A673 (cell line): ENCODE results near the gene FRMPD1. TPM values are rescaled to one million over a fixed set of nuclear protein-coding genes. Genes with fewer than 3 reads are reported as not detected.

Experiments
- BruUV-seq: library from RNA; stranded (reverse); fragments of 400-500 nt; replicated peaks from 2 replicates; lab custom pipeline; 2021; lab: Mats Ljungman, UMichigan
- CTCF ChIA-PET: fragments of 300-600 bp; sonication (Branson Sonifier 250); formaldehyde crosslinking; loops from one replicate; lab custom pipeline; 2022; ENCODE audit warnings: antibody characterized with exemption; lab: Charles Lee
- POLR2A ChIA-PET: fragments of 300-600 bp; sonication (Branson Sonifier 250); formaldehyde crosslinking; loops from one replicate; lab custom pipeline; 2022; ENCODE audit warnings: antibody characterized with exemption; ENCODE audit not compliant: low non-redundant PET; lab: Charles Lee
- DNase-seq: peaks from one replicate; pipeline ENCODE4 v3.0.0-alpha.2; 2015; ENCODE audit warnings: low spot score
- H3K27ac ChIP-seq: fragments of 200-600 bp; sonication (generic); 2 replicates; pipeline ENCODE4 v1.5.1; 2016; ENCODE audit warnings: mixed run types, low read depth, mild to moderate bottlenecking, mixed read lengths, antibody characterized with exemption, low read length; ENCODE audit not compliant: poor library complexity, severe bottlenecking
- H3K27me3 ChIP-seq: fragments of 200-600 bp; sonication (generic); replicated peaks from 2 replicates; pipeline ENCODE4 v1.6.1; 2017; ENCODE audit warnings: mixed run types, low read depth, mild to moderate bottlenecking, mixed read lengths, antibody characterized with exemption, low read length; ENCODE audit not compliant: insufficient read depth, poor library complexity
- H3K36me3 ChIP-seq: fragments of 200-600 bp; sonication (generic); 2 replicates; pipeline ENCODE4 v1.6.1; 2016; ENCODE audit warnings: mixed run types, mild to moderate bottlenecking, mixed read lengths, antibody characterized with exemption, low read length; ENCODE audit not compliant: insufficient read depth, poor library complexity, severe bottlenecking
- H3K4me1 ChIP-seq: fragments of 200-600 bp; sonication (generic); 2 replicates; pipeline ENCODE4 v1.6.1; 2017; ENCODE audit warnings: mixed run types, mild to moderate bottlenecking, mixed read lengths, antibody characterized with exemption, low read length; ENCODE audit not compliant: insufficient read depth, poor library complexity, severe bottlenecking
- H3K4me3 ChIP-seq: fragments of 200-600 bp; sonication (generic); 2 replicates; pipeline ENCODE4 v1.5.1; 2016; ENCODE audit warnings: low read depth, mixed run types, mild to moderate bottlenecking, mixed read lengths, low read length; ENCODE audit not compliant: poor library complexity, severe bottlenecking
- H3K9me3 ChIP-seq: fragments of 200-600 bp; sonication (generic); 2 replicates; pipeline ENCODE4 v1.6.1; 2016; ENCODE audit warnings: mixed run types, low read depth, mild to moderate bottlenecking, mixed read lengths, antibody characterized with exemption, low read length; ENCODE audit not compliant: poor library complexity, severe bottlenecking
- EZH2 ChIP-seq: fragments of 200-600 bp; sonication (generic); IDR thresholded peaks from 2 replicates; pipeline ENCODE4 v1.6.1; 2017; ENCODE audit warnings: borderline replicate concordance, low read depth, mild to moderate bottlenecking, mixed read lengths, antibody characterized with exemption, low read length; ENCODE audit not compliant: poor library complexity, severe bottlenecking
- intact Hi-C: fragments of 100-400 bp; cut with micrococcal nuclease; formaldehyde crosslinking; loops from one replicate; pipeline ENCODE4 v1.10.0; 2022; ENCODE audit not compliant: unreplicated experiment
- total RNA-seq: library from RNA; stranded (reverse); gene quantifications from 2 replicates; pipeline ENCODE4 v1.2.3, GENCODE V29; 2021
- TF ChIP-seq, protein P1 (sequence below): fragments of 300-800, 200-600 bp; sonication (generic); conservative IDR thresholded peaks from 2 replicates; pipeline ENCODE4 v1.5.1; 2017; ENCODE audit warnings: low read depth, mild to moderate bottlenecking, antibody characterized with exemption, low read length, moderate library complexity, mixed read lengths

The FRMPD1 gene
- total RNA-seq, 1 experiment from 2014 or later = not detected

GRCh38 chr9:37650299-37650872 is 368 bp upstream of the FRMPD1 start:
- intact Hi-C loops = loop anchor here (5.0 kb wide), 1 partner anchor 47 kb away; no protein-coding TSS in a partner anchor
- BruUV-seq = no TSS peak
- TF ChIP-seq EZH2 = no peak
- TF ChIP-seq, protein P1, sequence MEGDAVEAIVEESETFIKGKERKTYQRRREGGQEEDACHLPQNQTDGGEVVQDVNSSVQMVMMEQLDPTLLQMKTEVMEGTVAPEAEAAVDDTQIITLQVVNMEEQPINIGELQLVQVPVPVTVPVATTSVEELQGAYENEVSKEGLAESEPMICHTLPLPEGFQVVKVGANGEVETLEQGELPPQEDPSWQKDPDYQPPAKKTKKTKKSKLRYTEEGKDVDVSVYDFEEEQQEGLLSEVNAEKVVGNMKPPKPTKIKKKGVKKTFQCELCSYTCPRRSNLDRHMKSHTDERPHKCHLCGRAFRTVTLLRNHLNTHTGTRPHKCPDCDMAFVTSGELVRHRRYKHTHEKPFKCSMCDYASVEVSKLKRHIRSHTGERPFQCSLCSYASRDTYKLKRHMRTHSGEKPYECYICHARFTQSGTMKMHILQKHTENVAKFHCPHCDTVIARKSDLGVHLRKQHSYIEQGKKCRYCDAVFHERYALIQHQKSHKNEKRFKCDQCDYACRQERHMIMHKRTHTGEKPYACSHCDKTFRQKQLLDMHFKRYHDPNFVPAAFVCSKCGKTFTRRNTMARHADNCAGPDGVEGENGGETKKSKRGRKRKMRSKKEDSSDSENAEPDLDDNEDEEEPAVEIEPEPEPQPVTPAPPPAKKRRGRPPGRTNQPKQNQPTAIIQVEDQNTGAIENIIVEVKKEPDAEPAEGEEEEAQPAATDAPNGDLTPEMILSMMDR = no peak
- POLR2A ChIA-PET = no interaction called here
- H3K27me3 ChIP-seq = peaks cover 76% of the 10 kb centered on the region
- no peak overlapping the region for H3K27ac ChIP-seq
- DNase-seq = no peak
- no peaks in the 10 kb centered on the region for H3K9me3 ChIP-seq
- H3K36me3 ChIP-seq = no peaks in the 10 kb centered on the region
- peak overlapping the region; percentile 52 for H3K4me3 ChIP-seq
- CTCF ChIA-PET = no interaction called here
- peaks cover 4% of the 10 kb centered on the region for H3K4me1 ChIP-seq

- ChIA-PET POLR2A (no interaction called here), CTCF (no interaction called here)
- BruUV-seq = no TSS peak
- Histone ChIP-seq H3K27me3 (peaks cover 77% of the 10 kb centered on the region), H3K9me3 (no peaks in the 10 kb centered on the region), H3K4me3 (no peak overlapping the region), H3K4me1 (peaks cover 4% of the 10 kb centered on the region), H3K36me3 (no peaks in the 10 kb centered on the region), H3K27ac (no peak overlapping the region)
- intact Hi-C loops = loop anchor here (5.0 kb wide), 1 partner anchor 45 kb away; no protein-coding TSS in a partner anchor
- DNase-seq = no peak
- TF ChIP-seq, protein P1 = no peak
- TF ChIP-seq EZH2 = no peak
Observed at GRCh38 chr9:37652261-37652660, 1.5 kb downstream of the FRMPD1 start.

GRCh38 chr9:37653385-37653784 is 2.6 kb downstream of the FRMPD1 start:
- no peak for TF ChIP-seq EZH2
- TF ChIP-seq, protein P1 = no peak
- H3K27ac ChIP-seq = no peak overlapping the region
- peaks cover 4% of the 10 kb centered on the region for H3K4me1 ChIP-seq
- no TSS peak for BruUV-seq
- H3K4me3 ChIP-seq = no peak overlapping the region
- H3K36me3 ChIP-seq = no peaks in the 10 kb centered on the region
- no peak for DNase-seq
- peaks cover 70% of the 10 kb centered on the region for H3K27me3 ChIP-seq
- POLR2A ChIA-PET = no interaction called here
- intact Hi-C loops = loop anchor here (5.0 kb wide), 1 partner anchor 44 kb away; no protein-coding TSS in a partner anchor
- CTCF ChIA-PET = no interaction called here
- no peaks in the 10 kb centered on the region for H3K9me3 ChIP-seq
